HG02642 (cell line): ENCODE data around the gene KMT2B.

Source experiments
- ATAC-seq: cut with Tn5 transposase; IDR thresholded peaks from one replicate; pipeline ENCODE4 v1.9.1; 2021; ENCODE audit warnings: mild to moderate bottlenecking; ENCODE audit not compliant: unreplicated experiment, poor library complexity

Gene KMT2B

DNA sequence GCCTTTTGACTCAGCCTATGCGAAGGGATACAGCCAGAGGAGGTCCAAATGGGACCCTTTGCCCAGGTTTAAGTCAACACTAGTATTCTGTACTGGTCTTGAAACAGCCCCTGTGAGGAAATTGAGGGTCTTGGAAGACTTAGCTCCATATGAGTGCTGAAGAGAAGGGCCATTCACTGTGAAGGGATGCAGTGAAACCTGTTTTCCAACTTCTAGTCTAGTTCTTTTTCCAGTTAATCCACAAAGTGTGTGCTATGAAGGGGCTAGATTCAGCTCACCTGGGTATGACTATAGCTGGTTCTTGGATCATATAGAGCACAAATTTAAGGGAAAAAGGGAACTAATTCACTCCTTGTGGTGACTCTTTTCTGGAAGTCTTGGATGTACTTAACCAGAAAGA is 9.4 kb upstream of the KMT2B start:
- ATAC-seq, result no peak

DNA sequence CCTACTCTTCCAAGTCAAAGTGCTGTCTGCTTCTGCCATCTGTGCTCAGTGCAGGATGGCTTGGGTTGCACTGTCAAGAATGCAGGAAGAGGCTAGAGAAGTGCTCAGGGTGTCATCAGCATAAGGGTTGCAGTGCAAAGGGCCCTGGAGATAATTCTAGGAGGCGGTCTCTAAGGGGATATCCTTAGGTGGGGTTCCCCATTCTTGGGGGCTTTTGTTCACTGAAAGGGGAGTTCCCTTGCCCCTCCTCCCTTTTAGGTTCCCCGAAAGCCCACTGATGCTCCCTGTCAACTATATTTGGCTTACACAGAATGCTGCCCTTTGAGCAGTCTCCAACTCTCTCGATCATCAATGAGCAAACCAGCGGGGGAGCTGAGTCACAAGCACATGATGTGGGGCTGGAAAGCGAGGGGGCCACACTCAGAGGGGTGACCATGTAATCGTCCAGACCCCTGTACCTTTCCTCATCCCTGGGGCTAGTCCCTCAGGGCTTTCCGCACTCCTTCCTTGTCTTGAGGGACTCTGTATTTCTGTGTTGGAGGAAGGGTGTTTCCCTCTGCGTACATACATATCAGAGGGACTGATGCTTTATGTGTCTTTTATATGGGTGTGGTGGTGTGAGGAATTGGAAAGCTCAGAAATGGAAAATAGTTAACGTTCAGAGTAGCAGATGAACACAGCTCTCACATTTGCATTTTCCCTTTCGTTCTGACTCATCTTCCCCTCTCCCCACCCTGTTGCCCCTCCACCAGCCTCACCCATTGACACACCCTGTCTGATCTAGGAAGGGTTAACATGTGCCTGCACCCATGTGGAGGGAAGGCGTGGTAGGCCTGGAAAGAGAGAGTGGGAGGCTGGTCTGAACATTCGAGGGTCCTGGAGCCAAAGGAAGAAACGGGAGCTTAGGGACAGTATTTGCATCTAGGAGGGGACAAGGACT is 6.7 kb upstream of the KMT2B start:
- ATAC-seq, result peak; percentile 32

DNA sequence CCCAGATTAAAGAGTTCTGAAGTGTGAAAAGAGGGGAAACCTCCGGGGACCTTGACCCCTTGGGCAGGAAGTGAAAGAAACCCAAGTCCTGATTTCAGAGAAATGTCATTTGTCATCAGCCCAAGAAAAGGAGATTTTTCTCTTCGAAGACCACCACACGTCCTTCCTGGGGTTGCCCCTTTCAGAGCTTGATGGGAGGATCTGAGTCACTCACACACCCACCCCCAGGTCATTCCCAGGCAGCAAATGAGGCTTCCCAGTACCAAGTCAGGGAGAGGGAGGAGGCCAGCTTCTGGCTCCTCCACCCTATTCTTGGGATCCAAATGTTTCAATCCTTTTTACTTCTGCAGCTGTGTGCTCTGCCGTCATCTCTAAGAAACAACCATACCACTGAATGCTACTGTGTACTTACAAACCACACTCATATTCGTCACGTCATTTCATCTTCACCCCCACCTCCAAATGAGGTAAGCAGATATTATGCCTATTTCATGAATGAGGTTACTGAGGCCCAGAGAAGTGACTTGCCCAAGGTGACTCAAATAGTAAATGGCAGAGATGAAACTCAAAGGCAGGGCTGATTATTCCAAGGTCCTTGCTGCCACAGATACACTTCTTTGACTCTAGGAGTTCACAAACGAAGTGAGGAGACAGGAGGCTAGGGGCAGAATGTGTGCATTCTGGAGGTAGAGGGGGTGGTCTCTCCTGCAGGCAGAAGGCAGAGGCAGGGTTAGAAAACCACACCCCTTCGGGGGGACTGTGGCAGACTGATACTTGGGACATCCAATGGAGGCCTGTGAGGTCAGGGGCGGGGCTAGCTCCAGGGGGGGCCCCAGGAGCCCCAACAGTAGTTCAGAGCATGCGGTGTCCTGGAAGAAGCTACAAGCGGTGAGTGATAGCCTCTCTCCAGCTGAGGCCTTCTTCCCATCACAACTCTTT is 5.0 kb upstream of the KMT2B start:
- no peak for ATAC-seq

DNA sequence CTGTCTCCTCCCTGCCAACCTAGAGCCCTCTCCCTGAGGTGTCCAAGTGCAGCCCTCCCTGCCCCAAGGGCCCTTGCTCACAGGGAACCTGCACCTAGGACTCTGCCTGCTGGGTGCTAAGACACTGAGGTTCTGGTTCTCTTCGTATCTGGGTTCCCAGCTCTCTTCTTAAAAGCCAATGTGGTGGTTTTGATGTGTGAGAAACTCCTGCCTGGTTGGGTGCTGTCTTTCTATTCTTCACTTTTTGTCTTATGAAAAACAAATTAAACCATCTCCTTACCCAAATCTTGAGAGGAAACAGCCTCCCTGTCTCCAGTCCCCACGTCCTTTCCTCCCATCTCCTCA is 4.3 kb upstream of the KMT2B start:
- no peak for ATAC-seq

DNA sequence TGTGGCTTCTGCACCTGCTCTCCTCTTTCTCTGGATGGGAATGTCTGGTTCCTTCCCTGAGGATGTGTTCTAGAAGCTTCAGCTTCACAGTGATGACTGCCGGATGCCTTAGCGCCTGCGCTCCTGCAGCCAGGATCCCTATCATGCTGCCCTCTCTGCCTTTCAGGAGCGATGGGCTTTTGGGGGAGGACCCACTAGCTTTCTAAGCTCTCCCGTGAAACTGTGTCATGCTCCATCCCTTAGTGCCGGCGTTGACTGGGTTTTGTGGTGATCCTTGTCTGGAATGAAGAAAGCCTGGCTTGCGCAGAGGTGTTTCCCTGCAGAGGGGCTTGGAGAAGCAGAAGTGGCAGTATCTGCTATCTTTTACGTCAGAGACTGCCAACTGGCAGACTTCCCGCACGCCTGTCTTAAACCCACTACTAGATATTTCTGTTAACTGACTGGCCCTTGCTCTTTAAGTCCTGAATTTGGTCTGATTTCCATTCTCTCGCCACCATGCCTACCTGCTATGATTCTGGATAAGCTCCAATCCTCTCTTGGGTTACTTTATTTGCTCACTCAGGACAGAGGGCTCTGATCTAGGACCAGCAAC is 3.8 kb upstream of the KMT2B start:
- ATAC-seq, result no peak

DNA sequence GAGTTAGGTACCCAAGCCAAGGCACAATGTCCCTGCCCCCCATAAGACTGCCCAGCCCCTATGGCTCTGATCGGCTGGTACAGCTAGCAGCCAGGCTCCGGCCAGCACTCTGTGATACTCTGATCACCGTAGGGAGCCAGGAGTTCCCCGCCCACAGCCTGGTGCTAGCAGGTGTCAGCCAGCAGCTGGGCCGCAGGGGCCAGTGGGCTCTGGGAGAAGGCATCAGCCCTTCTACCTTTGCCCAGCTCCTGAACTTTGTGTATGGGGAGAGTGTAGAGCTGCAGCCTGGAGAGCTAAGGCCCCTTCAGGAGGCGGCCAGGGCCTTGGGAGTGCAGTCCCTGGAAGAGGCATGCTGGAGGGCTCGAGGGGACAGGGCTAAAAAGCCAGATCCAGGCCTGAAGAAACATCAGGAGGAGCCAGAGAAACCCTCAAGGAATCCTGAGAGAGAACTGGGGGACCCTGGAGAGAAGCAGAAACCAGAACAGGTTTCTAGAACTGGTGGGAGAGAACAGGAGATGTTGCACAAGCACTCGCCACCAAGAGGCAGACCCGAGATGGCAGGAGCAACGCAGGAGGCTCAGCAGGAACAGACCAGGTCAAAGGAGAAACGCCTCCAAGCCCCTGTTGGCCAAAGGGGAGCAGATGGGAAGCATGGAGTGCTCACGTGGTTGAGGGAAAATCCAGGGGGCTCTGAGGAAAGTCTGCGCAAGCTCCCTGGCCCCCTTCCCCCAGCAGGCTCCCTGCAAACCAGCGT is 3.0 kb upstream of the KMT2B start:
- ATAC-seq, result no peak

DNA sequence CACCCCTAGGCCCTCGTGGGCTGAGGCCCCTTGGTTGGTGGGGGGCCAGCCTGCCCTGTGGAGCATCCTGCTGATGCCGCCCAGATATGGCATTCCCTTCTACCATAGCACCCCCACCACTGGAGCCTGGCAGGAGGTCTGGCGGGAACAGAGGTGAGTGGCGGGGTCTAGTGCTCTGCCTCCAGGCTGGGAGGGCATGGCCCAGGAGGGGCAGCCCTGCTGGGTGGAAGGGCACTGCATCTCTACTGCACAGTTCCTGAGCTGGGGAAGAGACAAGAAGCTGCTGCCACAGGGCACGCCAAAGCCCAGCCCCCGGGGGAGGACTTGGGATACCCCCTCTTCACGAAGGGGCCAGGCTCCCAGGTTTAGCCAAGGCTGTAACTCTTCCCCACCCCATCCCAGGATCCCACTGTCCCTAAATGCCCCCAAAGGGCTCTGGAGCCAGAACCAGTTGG is 2.4 kb upstream of the KMT2B start:
- ATAC-seq, result no peak

DNA sequence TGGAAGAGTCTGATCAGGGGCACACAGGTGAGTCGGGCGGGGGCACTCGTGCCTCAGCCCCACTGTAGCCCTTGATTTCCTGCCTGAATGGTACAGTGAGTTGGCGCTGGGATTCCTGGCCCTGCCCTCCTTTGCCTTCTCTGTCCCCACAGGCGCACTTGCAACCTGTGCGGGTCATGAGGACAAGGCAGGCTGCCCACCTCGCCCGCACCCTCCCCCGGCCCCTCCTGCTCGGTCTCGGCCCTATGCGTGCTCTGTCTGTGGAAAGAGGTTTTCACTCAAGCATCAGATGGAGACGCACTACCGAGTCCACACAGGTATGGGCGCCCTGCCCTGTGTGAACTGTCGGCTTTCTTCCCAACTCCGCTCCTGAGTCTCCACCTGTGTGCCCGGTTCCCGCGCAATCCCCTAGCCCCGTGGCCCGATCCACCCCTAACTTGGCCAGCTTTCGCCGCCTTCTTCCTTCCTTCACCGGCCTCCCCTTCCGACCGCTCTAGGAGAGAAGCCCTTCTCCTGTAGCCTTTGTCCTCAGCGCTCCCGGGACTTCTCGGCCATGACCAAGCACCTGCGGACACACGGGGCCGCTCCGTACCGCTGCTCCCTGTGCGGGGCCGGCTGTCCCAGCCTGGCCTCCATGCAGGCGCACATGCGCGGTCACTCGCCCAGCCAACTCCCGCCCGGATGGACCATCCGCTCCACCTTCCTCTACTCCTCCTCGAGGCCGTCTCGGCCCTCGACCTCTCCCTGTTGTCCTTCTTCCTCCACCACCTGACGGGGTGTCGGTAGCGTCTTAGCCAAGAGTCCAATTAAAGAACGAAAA is 1.6 kb upstream of the KMT2B start:
- ATAC-seq, result peak; percentile 8

DNA sequence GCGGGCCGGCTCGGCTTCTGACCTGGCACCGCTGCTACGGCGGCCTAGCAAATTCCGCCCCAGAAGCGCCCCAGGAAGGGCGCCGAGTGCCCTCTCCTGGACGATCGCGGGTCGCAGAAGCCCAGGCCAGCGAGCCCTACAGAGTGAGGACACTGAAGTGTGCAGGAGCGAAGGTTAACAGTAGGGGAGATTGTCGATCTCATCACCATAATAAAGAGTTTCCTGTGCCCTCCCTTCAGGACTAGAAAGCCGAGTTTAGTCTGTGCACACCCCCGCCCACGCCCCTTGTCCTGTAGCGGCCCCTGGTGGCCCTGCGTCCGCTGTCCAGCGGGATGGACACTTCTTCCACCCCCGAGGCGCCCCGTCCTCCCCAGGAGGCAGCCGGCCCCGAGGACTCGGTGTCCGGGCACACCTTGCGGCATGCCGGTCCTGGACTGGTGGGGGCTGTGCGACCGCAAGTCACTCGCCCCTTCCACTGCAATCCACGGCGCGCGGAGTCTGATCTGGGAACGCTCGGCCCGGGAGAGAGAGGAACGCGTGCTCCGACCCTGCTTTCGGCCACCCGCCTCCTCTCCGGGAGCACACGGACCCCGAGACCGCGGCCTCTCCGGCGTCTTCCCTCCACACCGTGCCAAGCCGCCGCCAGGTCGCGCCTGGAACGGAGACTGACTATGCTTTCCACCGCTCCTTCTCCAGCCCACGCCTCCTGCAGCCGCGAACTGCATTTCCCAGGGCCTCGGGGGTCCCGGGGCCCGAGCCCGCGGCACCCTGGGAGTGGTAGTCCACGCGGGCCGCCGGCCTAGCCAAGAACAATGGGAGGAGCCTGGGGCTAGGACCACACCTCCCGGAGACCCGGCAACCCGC is 770 bp upstream of the KMT2B start:
- ATAC-seq, result peak; percentile 70

DNA sequence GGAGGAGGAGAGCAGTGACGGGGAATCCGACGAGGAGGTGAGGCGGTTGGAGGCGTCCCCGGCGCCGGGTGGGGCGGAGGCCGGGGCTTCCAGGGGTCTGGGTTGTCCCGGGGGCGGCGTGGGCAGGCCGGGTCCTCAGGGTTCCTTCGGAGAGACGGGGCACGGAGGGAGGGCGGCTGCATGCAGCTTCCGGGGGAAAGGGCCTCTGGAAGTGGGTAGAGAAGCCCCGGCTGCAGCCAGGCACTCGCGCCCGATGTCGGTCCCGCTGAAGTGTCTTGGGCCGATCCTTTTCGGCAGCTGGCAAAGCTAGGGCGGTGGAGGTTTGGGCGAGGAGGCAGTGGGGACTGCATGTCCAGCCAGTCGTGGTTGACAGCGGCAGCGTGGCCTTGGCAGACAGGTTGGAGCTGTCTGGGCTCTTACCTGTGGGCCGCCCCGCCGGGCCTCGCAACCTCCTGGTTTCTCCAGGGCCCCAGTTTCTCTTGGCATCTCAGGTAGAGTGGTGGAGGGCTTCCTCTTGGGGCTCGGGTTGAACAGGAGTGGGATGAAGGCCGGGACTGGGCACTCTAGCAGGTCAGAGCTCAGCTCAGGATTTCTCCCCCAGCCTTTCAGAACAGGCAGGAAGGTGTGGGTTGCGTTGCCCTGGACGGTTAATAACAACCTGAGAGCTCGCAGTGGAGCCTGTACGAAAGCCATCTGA is 690 bp downstream of the KMT2B start:
- ATAC-seq, result peak; percentile 3

DNA sequence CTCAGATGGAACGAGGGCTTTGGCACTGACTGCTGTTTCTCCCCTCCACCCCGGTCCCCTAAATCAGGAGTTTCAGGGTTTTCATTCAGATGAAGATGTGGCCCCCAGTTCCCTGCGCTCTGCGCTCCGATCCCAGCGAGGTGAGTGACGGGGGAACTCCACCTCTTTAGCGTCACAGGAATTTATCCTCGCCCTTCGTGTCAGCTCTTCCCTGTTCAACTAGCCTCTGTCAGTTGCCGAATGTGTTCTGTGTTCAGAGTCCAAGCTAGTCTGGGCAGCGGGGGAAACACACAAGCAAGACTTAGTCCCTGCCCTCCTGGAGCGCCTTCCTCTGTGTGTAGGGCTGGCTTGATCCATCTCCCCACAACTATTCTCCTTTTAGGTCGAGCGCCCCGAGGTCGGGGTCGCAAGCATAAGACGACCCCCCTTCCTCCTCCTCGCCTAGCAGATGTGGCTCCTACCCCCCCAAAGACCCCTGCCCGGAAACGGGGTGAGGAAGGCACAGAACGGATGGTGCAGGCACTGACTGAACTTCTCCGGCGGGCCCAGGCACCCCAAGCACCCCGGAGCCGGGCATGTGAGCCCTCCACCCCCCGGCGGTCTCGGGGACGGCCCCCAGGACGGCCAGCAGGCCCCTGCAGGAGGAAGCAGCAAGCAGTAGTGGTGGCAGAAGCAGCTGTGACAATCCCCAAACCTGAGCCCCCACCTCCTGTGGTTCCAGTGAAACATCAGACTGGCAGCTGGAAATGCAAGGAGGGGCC is 1.8 kb downstream of the KMT2B start:
- ATAC-seq, result no peak

DNA sequence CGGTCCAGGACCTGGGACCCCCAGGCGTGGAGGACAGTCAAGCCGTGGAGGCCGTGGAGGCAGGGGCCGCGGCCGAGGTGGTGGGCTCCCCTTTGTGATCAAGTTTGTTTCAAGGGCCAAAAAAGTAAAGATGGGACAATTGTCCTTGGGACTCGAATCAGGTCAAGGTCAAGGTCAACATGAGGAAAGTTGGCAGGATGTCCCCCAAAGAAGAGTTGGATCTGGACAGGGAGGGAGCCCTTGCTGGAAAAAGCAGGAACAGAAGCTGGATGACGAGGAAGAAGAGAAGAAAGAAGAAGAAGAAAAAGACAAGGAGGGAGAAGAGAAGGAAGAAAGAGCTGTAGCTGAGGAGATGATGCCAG is 2.3 kb downstream of the KMT2B start:
- ATAC-seq, result no peak

DNA sequence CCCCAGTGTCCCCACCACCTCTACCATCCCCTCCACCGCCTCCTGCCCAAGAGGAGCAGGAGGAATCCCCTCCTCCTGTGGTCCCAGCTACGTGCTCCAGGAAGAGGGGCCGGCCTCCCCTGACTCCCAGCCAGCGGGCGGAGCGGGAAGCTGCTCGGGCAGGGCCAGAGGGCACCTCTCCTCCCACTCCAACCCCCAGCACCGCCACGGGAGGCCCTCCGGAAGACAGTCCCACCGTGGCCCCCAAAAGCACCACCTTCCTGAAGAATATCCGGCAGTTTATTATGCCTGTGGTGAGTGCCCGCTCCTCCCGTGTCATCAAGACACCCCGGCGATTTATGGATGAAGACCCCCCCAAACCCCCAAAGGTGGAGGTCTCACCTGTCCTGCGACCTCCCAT is 2.8 kb downstream of the KMT2B start:
- no peak for ATAC-seq

DNA sequence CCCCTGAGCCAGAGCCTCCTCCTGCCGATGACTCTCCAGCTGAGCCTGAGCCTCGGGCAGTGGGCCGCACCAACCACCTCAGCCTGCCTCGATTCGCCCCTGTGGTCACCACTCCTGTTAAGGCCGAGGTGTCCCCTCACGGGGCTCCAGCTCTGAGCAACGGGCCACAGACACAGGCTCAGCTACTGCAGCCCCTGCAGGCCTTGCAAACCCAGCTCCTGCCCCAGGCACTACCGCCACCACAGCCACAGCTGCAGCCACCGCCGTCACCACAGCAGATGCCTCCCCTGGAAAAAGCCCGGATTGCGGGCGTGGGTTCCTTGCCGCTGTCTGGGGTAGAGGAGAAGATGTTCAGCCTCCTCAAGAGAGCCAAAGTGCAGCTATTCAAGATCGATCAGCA is 3.6 kb downstream of the KMT2B start:
- ATAC-seq, result no peak

DNA sequence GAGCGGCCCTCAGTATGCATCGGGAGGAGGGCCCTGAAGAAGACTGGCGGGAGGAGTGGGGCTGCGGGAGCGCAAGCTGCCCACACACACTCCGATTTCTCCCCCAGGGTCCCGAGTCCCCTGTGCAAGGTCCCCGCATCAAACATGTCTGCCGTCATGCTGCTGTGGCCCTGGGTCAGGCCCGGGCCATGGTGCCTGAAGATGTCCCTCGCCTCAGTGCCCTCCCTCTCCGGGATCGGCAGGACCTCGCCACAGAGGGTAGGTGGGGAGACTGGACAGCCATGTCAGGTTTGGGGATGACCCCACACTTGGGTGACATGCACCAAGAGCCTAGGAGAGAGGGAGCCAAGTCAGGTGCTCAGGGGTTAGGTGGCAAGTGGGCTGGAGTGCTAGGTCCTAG is 4.7 kb downstream of the KMT2B start:
- no peak for ATAC-seq

DNA sequence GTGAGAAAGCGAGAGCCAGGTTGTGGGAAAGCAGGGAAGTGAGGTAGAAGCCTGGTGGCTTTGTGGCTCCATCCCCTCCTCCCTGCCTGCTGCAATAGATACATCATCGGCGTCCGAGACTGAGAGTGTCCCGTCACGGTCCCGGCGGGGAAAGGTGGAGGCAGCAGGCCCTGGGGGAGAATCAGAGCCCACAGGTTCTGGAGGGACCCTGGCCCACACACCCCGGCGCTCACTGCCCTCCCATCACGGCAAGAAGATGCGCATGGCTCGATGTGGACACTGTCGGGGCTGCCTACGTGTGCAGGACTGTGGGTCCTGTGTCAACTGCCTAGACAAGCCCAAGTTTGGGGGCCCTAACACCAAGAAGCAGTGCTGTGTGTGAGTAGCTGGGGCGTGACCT is 5.1 kb downstream of the KMT2B start:
- no peak for ATAC-seq

DNA sequence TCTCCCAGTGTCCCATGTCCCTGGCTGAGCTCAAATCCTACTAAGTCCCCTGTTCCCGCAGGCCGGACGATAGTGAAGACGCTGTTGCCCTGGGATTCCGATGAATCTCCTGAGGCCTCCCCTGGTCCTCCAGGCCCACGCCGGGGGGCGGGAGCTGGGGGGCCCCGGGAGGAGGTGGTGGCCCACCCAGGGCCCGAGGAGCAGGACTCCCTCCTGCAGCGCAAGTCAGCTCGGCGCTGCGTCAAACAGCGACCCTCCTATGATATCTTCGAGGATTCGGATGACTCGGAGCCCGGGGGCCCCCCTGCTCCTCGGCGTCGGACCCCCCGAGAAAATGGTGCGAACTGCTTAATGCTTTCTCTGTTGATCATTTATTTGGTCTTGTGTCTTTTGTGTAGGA is 5.9 kb downstream of the KMT2B start:
- no peak for ATAC-seq
